Mesothelial cell of epicardium (in vitro differentiated cells): Measurements from ENCODE around the gene SEMA3A. TPM values are rescaled to one million over a fixed set of nuclear protein-coding genes. Genes with fewer than 3 reads are reported as not detected.

Experiments
- DNase-seq, 2 experiments: peaks; one replicate each; pipeline ENCODE4 v3.0.0; 2021; ENCODE audit warnings: low spot score in 2 of 2; ENCODE audit not compliant: unreplicated experiment in 2 of 2
- H3K27ac Mint-ChIP-seq: 2 replicates; pipeline ENCODE4 v1.8.0; 2021; ENCODE audit warnings: mixed read lengths
- H3K27me3 Mint-ChIP-seq: 2 replicates; pipeline ENCODE4 v1.8.0; 2021; ENCODE audit warnings: low read depth, mixed read lengths
- H3K36me3 Mint-ChIP-seq: 2 replicates; pipeline ENCODE4 v1.8.0; 2021; ENCODE audit warnings: mixed read lengths
- H3K4me1 Mint-ChIP-seq: 2 replicates; pipeline ENCODE4 v1.8.0; 2021; ENCODE audit warnings: mixed read lengths
- H3K4me3 Mint-ChIP-seq: 2 replicates; pipeline ENCODE4 v1.8.0; 2021; ENCODE audit warnings: mild to moderate bottlenecking, moderate library complexity, mixed read lengths
- H3K9me3 Mint-ChIP-seq: 2 replicates; pipeline ENCODE4 v1.8.0; 2021; ENCODE audit warnings: mixed read lengths
- total RNA-seq: library from RNA; stranded (reverse); gene quantifications from 3 replicates; pipeline ENCODE4 v1.2.1, GENCODE V29; 2021
- TF ChIP-seq, protein P1 (sequence below): fragments of 200-600 bp; sonication (generic); IDR thresholded peaks from one replicate; pipeline ENCODE4 v1.5.0; 2021; ENCODE audit warnings: antibody characterized with exemption; ENCODE audit not compliant: unreplicated experiment

SEMA3A gene
- total RNA-seq, 1 donor from 2014 or later: 44.4 TPM

DNA sequence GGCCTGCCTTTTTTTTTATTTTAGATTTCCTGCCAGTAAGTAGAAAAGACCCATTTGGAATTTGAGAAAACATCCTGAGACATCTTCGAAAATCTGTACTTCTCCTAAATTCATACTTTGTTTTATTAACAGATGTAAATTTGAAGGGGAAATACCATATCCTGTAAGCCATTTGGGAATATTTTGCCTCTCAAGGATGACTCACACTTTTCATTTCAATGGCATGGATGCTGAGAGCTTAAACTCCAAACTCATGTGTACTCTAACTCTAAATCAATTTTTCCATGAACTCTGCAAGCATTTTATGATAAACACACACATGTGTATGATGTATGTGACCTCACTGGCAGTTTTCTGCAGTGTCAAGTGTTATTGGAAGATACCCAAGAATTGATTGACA, 89.0 kb downstream of the SEMA3A start:
- no peak for DNase-seq
- H3K9me3 Mint-ChIP-seq: no peaks in the 10 kb centered on the region
- no peak overlapping the region for H3K4me3 Mint-ChIP-seq
- H3K27ac Mint-ChIP-seq: peak overlapping the region; percentile 30
- H3K36me3 Mint-ChIP-seq: peaks cover 18% of the 10 kb centered on the region
- peaks cover 49% of the 10 kb centered on the region for H3K4me1 Mint-ChIP-seq
- TF ChIP-seq, protein P1, sequence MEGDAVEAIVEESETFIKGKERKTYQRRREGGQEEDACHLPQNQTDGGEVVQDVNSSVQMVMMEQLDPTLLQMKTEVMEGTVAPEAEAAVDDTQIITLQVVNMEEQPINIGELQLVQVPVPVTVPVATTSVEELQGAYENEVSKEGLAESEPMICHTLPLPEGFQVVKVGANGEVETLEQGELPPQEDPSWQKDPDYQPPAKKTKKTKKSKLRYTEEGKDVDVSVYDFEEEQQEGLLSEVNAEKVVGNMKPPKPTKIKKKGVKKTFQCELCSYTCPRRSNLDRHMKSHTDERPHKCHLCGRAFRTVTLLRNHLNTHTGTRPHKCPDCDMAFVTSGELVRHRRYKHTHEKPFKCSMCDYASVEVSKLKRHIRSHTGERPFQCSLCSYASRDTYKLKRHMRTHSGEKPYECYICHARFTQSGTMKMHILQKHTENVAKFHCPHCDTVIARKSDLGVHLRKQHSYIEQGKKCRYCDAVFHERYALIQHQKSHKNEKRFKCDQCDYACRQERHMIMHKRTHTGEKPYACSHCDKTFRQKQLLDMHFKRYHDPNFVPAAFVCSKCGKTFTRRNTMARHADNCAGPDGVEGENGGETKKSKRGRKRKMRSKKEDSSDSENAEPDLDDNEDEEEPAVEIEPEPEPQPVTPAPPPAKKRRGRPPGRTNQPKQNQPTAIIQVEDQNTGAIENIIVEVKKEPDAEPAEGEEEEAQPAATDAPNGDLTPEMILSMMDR: no peak
- no peaks in the 10 kb centered on the region for H3K27me3 Mint-ChIP-seq

DNA sequence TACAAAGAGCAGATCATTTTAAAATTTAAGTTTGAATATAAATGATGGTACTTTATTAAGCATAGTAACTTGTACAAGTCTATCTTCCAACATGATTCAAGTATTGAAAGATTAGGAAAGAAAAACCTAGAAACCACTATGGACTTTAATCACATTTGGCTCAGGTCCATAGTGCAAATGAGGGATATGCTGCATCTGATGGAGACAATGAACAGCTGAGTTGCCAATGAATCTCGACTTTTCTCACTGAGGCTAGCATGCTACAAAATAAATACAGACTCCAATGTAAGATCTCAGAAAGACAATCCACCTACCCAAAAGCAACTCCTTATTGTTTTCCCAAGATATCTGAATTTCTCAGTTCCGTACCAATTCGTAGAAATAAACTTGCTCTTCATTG, 89.8 kb downstream of the SEMA3A start:
- H3K27ac Mint-ChIP-seq: peak overlapping the region; percentile 53

DNA sequence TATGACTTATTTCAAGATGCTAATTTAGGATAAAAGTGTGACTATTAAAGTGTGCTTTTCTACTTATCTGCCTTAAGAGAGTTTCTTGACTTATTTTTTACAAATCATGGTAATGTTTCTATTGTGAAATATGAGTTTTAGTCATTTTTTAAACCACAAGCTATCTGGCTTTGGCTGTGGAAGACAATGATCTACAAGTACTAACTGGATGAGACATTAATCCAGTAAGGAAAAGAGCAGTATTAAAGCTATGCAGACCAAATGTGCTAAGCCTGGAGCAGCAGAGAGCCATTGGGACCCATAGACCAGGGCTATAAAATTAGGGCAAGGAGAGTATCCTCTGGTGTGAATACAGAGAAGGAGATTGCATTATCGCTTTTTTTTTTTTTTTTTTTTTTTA, 92.4 kb downstream of the SEMA3A start:
- Mint-ChIP-seq H3K27me3 (no peaks in the 10 kb centered on the region), H3K27ac (peak overlapping the region; percentile 50), H3K36me3 (peaks cover 5% of the 10 kb centered on the region), H3K4me3 (no peak overlapping the region), H3K4me1 (peaks cover 31% of the 10 kb centered on the region), H3K9me3 (no peaks in the 10 kb centered on the region)
- DNase-seq: no peak
- TF ChIP-seq, protein P1: no peak

More for the DNA sequence above, 89.8 kb downstream of the SEMA3A start:
- DNase-seq: no peak
- Mint-ChIP-seq H3K27me3 (no peaks in the 10 kb centered on the region), H3K4me1 (peaks cover 44% of the 10 kb centered on the region), H3K4me3 (no peak overlapping the region), H3K9me3 (no peaks in the 10 kb centered on the region), H3K36me3 (peaks cover 17% of the 10 kb centered on the region)
- TF ChIP-seq, protein P1: no peak

DNA sequence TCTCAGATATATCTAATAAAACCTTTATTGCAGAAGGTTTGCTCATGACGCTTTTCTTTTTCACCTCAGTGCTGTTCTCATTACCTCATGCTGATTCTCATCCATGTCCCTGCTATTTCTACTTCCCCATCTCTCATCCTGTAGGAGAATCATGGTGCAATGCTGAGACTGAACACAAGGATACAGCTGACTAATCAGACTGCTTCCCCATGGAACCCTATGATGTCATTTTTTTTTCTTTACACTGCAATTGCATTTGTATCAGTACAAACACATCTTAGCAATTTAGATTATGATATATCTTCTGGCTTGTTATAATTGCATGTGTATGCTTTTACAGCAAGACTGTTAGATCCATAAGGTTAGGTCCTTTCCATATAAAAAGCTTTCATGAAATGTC, 93.7 kb downstream of the SEMA3A start:
- Mint-ChIP-seq H3K4me1 (peaks cover 18% of the 10 kb centered on the region), H3K4me3 (no peak overlapping the region), H3K27ac (no peak overlapping the region), H3K27me3 (no peaks in the 10 kb centered on the region), H3K36me3 (peaks cover 5% of the 10 kb centered on the region), H3K9me3 (no peaks in the 10 kb centered on the region)
- TF ChIP-seq, protein P1: peak; percentile 23
- no peak for DNase-seq

DNA sequence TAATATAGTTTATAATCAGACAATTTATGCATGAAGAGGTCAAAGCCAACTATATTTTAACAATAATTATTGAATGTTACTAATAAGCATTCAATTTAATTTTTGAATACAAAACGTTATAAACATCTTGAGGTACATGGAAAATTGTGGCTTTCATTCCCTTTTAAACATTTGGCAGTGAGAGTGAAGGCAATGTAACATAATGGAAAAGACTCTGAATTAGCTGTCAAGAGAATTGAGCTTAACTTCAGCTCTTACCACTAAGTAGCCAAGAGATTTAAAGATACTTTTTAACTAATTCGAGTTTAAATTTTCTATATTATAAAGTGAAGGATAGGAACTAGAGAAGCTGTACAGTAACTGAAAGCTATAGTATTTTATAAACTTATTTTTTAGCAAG, 98.6 kb downstream of the SEMA3A start:
- Mint-ChIP-seq H3K36me3 (peaks cover 6% of the 10 kb centered on the region), H3K27me3 (no peaks in the 10 kb centered on the region), H3K4me3 (no peak overlapping the region), H3K4me1 (peaks cover 17% of the 10 kb centered on the region), H3K27ac (no peak overlapping the region), H3K9me3 (peaks cover 7% of the 10 kb centered on the region)
- TF ChIP-seq, protein P1: no peak
- no peak for DNase-seq

DNA sequence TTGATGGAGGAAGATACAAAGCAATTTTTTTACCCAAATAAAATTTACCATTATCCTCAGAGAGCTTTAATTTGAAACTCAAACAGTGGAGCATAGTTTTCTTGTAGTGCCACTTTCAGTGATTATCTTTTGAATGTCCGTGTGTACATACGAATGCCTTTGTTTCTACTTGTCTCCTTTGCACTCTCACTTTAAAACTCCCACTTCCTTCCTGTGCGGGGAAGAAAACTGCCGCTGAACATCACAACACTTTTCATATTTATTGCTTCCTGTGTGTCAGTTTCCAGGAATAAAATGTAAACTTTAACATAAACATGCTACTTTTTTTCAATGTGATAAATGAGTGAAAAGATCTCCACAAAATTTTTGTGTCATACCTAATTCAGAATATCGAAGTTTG, 102.4 kb downstream of the SEMA3A start:
- Mint-ChIP-seq H3K27ac (peak overlapping the region; percentile 84), H3K36me3 (peaks cover 3% of the 10 kb centered on the region), H3K4me3 (peak overlapping the region; percentile 40), H3K9me3 (peaks cover 8% of the 10 kb centered on the region), H3K4me1 (peaks cover 32% of the 10 kb centered on the region), H3K27me3 (no peaks in the 10 kb centered on the region)
- no peak for DNase-seq
- TF ChIP-seq, protein P1: no peak
